LNCaP clone FGC (cell line): ENCODE measurements around the gene IRAK1BP1.

Experiments used
- DNase-seq: peaks from one replicate; pipeline ENCODE4 v3.0.0-alpha.2; 2011; ENCODE audit warnings: low read depth
- H3K4me3 ChIP-seq: 2 replicates; pipeline ENCODE4 v1.5.1; 2011; ENCODE audit warnings: mild to moderate bottlenecking, low read depth, low read length, control low read depth
- TF ChIP-seq, protein P1 (sequence below): IDR thresholded peaks from 2 replicates; pipeline ENCODE4 v1.5.1; 2012; ENCODE audit warnings: mild to moderate bottlenecking; ENCODE audit not compliant: control insufficient read depth, insufficient read depth; ENCODE audit errors: extremely low read depth

Gene IRAK1BP1

GRCh38 chr6:78942446-78942845 is 75.1 kb downstream of the IRAK1BP1 start:
- H3K4me3 ChIP-seq: no peak overlapping the region
- DNase-seq: no peak
- TF ChIP-seq, protein P1, sequence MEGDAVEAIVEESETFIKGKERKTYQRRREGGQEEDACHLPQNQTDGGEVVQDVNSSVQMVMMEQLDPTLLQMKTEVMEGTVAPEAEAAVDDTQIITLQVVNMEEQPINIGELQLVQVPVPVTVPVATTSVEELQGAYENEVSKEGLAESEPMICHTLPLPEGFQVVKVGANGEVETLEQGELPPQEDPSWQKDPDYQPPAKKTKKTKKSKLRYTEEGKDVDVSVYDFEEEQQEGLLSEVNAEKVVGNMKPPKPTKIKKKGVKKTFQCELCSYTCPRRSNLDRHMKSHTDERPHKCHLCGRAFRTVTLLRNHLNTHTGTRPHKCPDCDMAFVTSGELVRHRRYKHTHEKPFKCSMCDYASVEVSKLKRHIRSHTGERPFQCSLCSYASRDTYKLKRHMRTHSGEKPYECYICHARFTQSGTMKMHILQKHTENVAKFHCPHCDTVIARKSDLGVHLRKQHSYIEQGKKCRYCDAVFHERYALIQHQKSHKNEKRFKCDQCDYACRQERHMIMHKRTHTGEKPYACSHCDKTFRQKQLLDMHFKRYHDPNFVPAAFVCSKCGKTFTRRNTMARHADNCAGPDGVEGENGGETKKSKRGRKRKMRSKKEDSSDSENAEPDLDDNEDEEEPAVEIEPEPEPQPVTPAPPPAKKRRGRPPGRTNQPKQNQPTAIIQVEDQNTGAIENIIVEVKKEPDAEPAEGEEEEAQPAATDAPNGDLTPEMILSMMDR: no peak

GRCh38 chr6:78947529-78947928 is 80.2 kb downstream of the IRAK1BP1 start:
- TF ChIP-seq, protein P1: no peak
- DNase-seq: no peak
- no peak overlapping the region for H3K4me3 ChIP-seq

- DNase-seq: no peak
- H3K4me3 ChIP-seq: no peak overlapping the region
- TF ChIP-seq, protein P1: no peak
Observed at GRCh38 chr6:78947962-78948361, 80.6 kb downstream of the IRAK1BP1 start.

- TF ChIP-seq, protein P1: no peak
- DNase-seq: no peak
- H3K4me3 ChIP-seq: no peak overlapping the region
Observed at GRCh38 chr6:78948785-78949184, 81.4 kb downstream of the IRAK1BP1 start.

DNA sequence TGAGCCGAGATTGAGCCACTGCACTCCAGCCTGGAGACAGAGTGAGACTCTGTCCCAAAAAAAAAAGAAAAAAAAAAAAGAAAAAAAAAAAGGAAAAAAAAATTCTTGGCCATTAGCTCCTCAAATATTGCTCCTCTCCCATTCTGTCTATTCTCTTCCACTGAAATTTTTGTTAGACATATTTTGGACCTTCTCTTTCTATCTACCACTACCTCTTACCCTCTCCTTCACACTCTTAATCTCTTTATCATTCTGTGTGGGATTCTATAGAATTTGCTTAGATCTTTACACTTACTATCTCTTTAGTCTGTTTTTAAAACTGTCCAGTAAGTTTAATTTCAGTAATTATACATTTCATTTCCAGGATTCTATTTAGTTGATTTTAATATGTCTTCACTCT is 85.0 kb downstream of the IRAK1BP1 start:
- H3K4me3 ChIP-seq: no peak overlapping the region
- TF ChIP-seq, protein P1: no peak
- no peak for DNase-seq
